Rectal smooth muscle tissue (tissue), 1 donor: ENCODE results near the gene FGGY.
"Not testable (repeated sequence)": the region's sequence is repeated elsewhere in the genome, so short reads cannot be mapped to it uniquely, and the experiment has no call there.

Experiments
- H3K27ac ChIP-seq: one replicate; pipeline ENCODE4 v1.7.0; 2013; ENCODE audit warnings: low read depth, low read length, inconsistent platforms
- H3K27me3 ChIP-seq: one replicate; pipeline ENCODE4 v1.7.0; 2013; ENCODE audit warnings: low read length; ENCODE audit not compliant: control insufficient read depth, insufficient read depth
- H3K36me3 ChIP-seq: one replicate; pipeline ENCODE4 v1.7.0; 2013; ENCODE audit warnings: low read length; ENCODE audit not compliant: control insufficient read depth, insufficient read depth
- H3K4me1 ChIP-seq: one replicate; pipeline ENCODE4 v1.7.0; 2013; ENCODE audit warnings: low read length; ENCODE audit not compliant: control insufficient read depth, insufficient read depth
- H3K4me3 ChIP-seq: one replicate; pipeline ENCODE4 v1.7.0; 2013; ENCODE audit warnings: low read length
- H3K9ac ChIP-seq: one replicate; pipeline ENCODE4 v1.7.0; 2013; ENCODE audit warnings: low read length

The FGGY gene

GRCh38 chr1:59296358-59297256, at the start of gene FGGY:
Gene FGGY, plus strand, starts transcription at chr1:59297094. Its CDS starts 24,456 bp downstream, at chr1:59321550.
- H3K27ac ChIP-seq, result peak within 1 kb of the TSS; percentile 98
- no peaks in the 10 kb centered on the region for H3K4me1 ChIP-seq
- no peaks in the 10 kb centered on the region for H3K27me3 ChIP-seq
- H3K4me3 ChIP-seq, result peak within 1 kb of the TSS; percentile 88
- H3K9ac ChIP-seq, result peak within 1 kb of the TSS; percentile 99
- no peaks in the 10 kb centered on the region for H3K36me3 ChIP-seq

GRCh38 chr1:59248758-59249157, 48.1 kb upstream of the FGGY start:
- no peaks in the 10 kb centered on the region for H3K4me1 ChIP-seq
- no peak overlapping the region for H3K27ac ChIP-seq
- no peak overlapping the region for H3K9ac ChIP-seq

GRCh38 chr1:59249396-59250137, 47.3 kb upstream of the FGGY start:
- Histone ChIP-seq H3K4me3 (no peak overlapping the region), H3K9ac (no peak overlapping the region), H3K36me3 (no peaks in the 10 kb centered on the region), H3K4me1 (no peaks in the 10 kb centered on the region), H3K27ac (no peak overlapping the region), H3K27me3 (no peaks in the 10 kb centered on the region)

More at GRCh38 chr1:59248758-59249157, 48.1 kb upstream of the FGGY start:
- H3K36me3 ChIP-seq, result no peaks in the 10 kb centered on the region
- no peak overlapping the region for H3K4me3 ChIP-seq
- H3K27me3 ChIP-seq, result no peaks in the 10 kb centered on the region

- H3K27ac ChIP-seq, H3K9ac ChIP-seq, H3K36me3 ChIP-seq, H3K27me3 ChIP-seq, H3K4me1 ChIP-seq, H3K4me3 ChIP-seq: not testable (repeated sequence)
These were observed 45.8 kb upstream of the FGGY start for GRCh38 chr1:59251061-59251460.

- H3K27me3 ChIP-seq, H3K36me3 ChIP-seq, H3K4me3 ChIP-seq, H3K9ac ChIP-seq, H3K27ac ChIP-seq, H3K4me1 ChIP-seq: not testable (repeated sequence)
These were observed 40.5 kb upstream of the FGGY start for GRCh38 chr1:59256429-59256828.

GRCh38 chr1:59258412-59259032, 38.4 kb upstream of the FGGY start:
- Histone ChIP-seq H3K4me3 (no peak overlapping the region), H3K9ac (no peak overlapping the region), H3K27me3 (no peaks in the 10 kb centered on the region), H3K4me1 (no peaks in the 10 kb centered on the region), H3K27ac (no peak overlapping the region), H3K36me3 (no peaks in the 10 kb centered on the region)

- Histone ChIP-seq H3K4me1 (no peaks in the 10 kb centered on the region), H3K27me3 (no peaks in the 10 kb centered on the region), H3K9ac (no peak overlapping the region), H3K27ac (no peak overlapping the region), H3K36me3 (no peaks in the 10 kb centered on the region), H3K4me3 (no peak overlapping the region)
These were observed 35.4 kb upstream of the FGGY start for GRCh38 chr1:59261537-59261936.

GRCh38 chr1:59262631-59263030, 34.3 kb upstream of the FGGY start:
- no peak overlapping the region for H3K9ac ChIP-seq
- H3K4me1 ChIP-seq, result no peaks in the 10 kb centered on the region
- H3K4me3 ChIP-seq, result no peak overlapping the region
- no peaks in the 10 kb centered on the region for H3K36me3 ChIP-seq
- no peaks in the 10 kb centered on the region for H3K27me3 ChIP-seq
- no peak overlapping the region for H3K27ac ChIP-seq

GRCh38 chr1:59263111-59263510, 33.8 kb upstream of the FGGY start:
- no peaks in the 10 kb centered on the region for H3K4me1 ChIP-seq
- H3K27ac ChIP-seq, result no peak overlapping the region
- H3K4me3 ChIP-seq, result no peak overlapping the region
- no peaks in the 10 kb centered on the region for H3K27me3 ChIP-seq
- H3K9ac ChIP-seq, result no peak overlapping the region
- H3K36me3 ChIP-seq, result no peaks in the 10 kb centered on the region

GRCh38 chr1:59265622-59266021, 31.3 kb upstream of the FGGY start:
- no peaks in the 10 kb centered on the region for H3K27me3 ChIP-seq
- H3K9ac ChIP-seq, result no peak overlapping the region
- H3K4me3 ChIP-seq, result no peak overlapping the region
- no peaks in the 10 kb centered on the region for H3K36me3 ChIP-seq
- H3K27ac ChIP-seq, result no peak overlapping the region
- H3K4me1 ChIP-seq, result no peaks in the 10 kb centered on the region

- no peaks in the 10 kb centered on the region for H3K27me3 ChIP-seq
- no peak overlapping the region for H3K9ac ChIP-seq
- H3K4me3 ChIP-seq, result no peak overlapping the region
- H3K36me3 ChIP-seq, result no peaks in the 10 kb centered on the region
- no peaks in the 10 kb centered on the region for H3K4me1 ChIP-seq
- H3K27ac ChIP-seq, result no peak overlapping the region
These were observed 30.5 kb upstream of the FGGY start for GRCh38 chr1:59266180-59266926.

- H3K27ac ChIP-seq, result no peak overlapping the region
- H3K9ac ChIP-seq, result no peak overlapping the region
- H3K27me3 ChIP-seq, result no peaks in the 10 kb centered on the region
- H3K36me3 ChIP-seq, result no peaks in the 10 kb centered on the region
- no peaks in the 10 kb centered on the region for H3K4me1 ChIP-seq
- H3K4me3 ChIP-seq, result no peak overlapping the region
These were observed 30.0 kb upstream of the FGGY start for GRCh38 chr1:59266927-59267293.
